DOHH2 (cell line): ENCODE results near the gene RFWD3.

Experiments used
- H3F3A ChIP-seq: fragments of 200-600 bp; sonication (generic), shearing (Covaris generic); 2 replicates; pipeline ENCODE4 v1.6.0; 2016; ENCODE audit warnings: antibody characterized with exemption, mild to moderate bottlenecking; ENCODE audit not compliant: control insufficient read depth, insufficient read depth
- H3K27ac ChIP-seq: fragments of 200-600 bp; sonication (generic); 2 replicates; pipeline ENCODE4 v1.5.1; 2014; ENCODE audit warnings: low read depth, mild to moderate bottlenecking, low read length, moderate library complexity
- H3K27me3 ChIP-seq: fragments of 200-600 bp; sonication (generic); 2 replicates; pipeline ENCODE4 v1.6.1; 2014; ENCODE audit warnings: mild to moderate bottlenecking, low read length, mixed read lengths; ENCODE audit not compliant: control insufficient read depth
- H3K36me3 ChIP-seq: fragments of 200-600 bp; sonication (generic); 2 replicates; pipeline ENCODE4 v1.6.1; 2014; ENCODE audit warnings: mild to moderate bottlenecking, low read length, moderate library complexity, mixed read lengths; ENCODE audit not compliant: control insufficient read depth
- H3K4me1 ChIP-seq: fragments of 200-600 bp; sonication (generic); 2 replicates; pipeline ENCODE4 v1.6.1; 2014; ENCODE audit warnings: mild to moderate bottlenecking, low read length, mixed read lengths; ENCODE audit not compliant: control insufficient read depth
- H3K4me2 ChIP-seq: fragments of 200-600 bp; sonication (generic); 2 replicates; pipeline ENCODE4 v1.6.0; 2014; ENCODE audit warnings: mild to moderate bottlenecking, low read length, moderate library complexity
- H3K4me3 ChIP-seq: fragments of 200-600 bp; sonication (generic); 2 replicates; pipeline ENCODE4 v1.5.1; 2014; ENCODE audit warnings: mild to moderate bottlenecking, low read length, mixed read lengths
- H3K79me2 ChIP-seq: fragments of 200-600 bp; sonication (generic); 2 replicates; pipeline ENCODE4 v1.6.1; 2014; ENCODE audit warnings: mild to moderate bottlenecking, low read length, mixed read lengths; ENCODE audit not compliant: control insufficient read depth
- H3K9me2 ChIP-seq: fragments of 200-600 bp; sonication (generic); replicated peaks from 2 replicates; pipeline ENCODE4 v1.6.1; 2014; ENCODE audit warnings: mild to moderate bottlenecking, low read length, mixed read lengths; ENCODE audit not compliant: control insufficient read depth
- H3K9me3 ChIP-seq: fragments of 200-600 bp; sonication (generic); 2 replicates; pipeline ENCODE4 v1.6.1; 2014; ENCODE audit warnings: antibody characterized with exemption, low read length, mixed read lengths; ENCODE audit not compliant: control insufficient read depth, insufficient read depth
- H4K20me1 ChIP-seq: fragments of 200-600 bp; sonication (generic); 2 replicates; pipeline ENCODE4 v1.6.0; 2014; ENCODE audit warnings: low read depth, mild to moderate bottlenecking, antibody characterized with exemption, low read length, moderate library complexity; ENCODE audit not compliant: control insufficient read depth, insufficient read depth
- EZH2phosphoT487 ChIP-seq: fragments of 200-600 bp; sonication (generic); IDR thresholded peaks from 2 replicates; pipeline ENCODE4 v1.6.1; 2017; ENCODE audit warnings: borderline replicate concordance, mild to moderate bottlenecking, antibody characterized with exemption, low read length, moderate library complexity, mixed read lengths
- TF ChIP-seq, protein P1 (sequence below): fragments of 200-600 bp; sonication (generic); IDR thresholded peaks from one replicate; pipeline ENCODE4 v1.5.1; 2014; ENCODE audit warnings: antibody characterized with exemption, mild to moderate bottlenecking, low read depth, low read length; ENCODE audit not compliant: poor library complexity, severe bottlenecking

Gene RFWD3

DNA sequence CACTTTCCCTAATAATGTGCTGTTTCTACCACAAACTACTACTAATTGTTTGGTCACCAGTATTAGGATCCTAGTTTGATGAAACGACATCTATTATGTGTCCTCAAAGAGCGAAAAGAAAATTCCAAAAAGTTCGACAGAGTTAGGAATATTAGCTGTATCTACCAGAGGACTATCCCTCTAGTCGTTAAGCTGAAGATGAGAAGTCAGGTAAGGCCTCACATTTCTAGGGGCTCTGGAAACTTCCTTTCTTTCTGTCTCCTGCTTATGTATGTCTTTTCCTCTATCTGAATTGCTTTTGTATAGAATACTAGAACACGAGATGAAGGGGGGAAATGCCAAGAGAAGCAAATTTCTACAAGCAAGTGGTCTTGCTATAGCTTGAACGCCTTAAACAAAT, 61.3 kb downstream of the RFWD3 start:
- no peak overlapping the region for H3K27ac ChIP-seq
- peaks cover 13% of the 10 kb centered on the region for H4K20me1 ChIP-seq
- H3K27me3 ChIP-seq = no peaks in the 10 kb centered on the region
- TF ChIP-seq, protein P1, sequence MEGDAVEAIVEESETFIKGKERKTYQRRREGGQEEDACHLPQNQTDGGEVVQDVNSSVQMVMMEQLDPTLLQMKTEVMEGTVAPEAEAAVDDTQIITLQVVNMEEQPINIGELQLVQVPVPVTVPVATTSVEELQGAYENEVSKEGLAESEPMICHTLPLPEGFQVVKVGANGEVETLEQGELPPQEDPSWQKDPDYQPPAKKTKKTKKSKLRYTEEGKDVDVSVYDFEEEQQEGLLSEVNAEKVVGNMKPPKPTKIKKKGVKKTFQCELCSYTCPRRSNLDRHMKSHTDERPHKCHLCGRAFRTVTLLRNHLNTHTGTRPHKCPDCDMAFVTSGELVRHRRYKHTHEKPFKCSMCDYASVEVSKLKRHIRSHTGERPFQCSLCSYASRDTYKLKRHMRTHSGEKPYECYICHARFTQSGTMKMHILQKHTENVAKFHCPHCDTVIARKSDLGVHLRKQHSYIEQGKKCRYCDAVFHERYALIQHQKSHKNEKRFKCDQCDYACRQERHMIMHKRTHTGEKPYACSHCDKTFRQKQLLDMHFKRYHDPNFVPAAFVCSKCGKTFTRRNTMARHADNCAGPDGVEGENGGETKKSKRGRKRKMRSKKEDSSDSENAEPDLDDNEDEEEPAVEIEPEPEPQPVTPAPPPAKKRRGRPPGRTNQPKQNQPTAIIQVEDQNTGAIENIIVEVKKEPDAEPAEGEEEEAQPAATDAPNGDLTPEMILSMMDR = no peak
- TF ChIP-seq EZH2phosphoT487 = no peak
- H3K4me3 ChIP-seq = peak overlapping the region; percentile 96
- no peaks in the 10 kb centered on the region for H3F3A ChIP-seq
- peaks cover 65% of the 10 kb centered on the region for H3K79me2 ChIP-seq
- no peaks in the 10 kb centered on the region for H3K9me2 ChIP-seq
- H3K36me3 ChIP-seq = peaks cover 6% of the 10 kb centered on the region; the same call in 1 of the 2 replicates
- H3K4me1 ChIP-seq = peaks cover 23% of the 10 kb centered on the region
- no peaks in the 10 kb centered on the region for H3K9me3 ChIP-seq
- peak overlapping the region; percentile 83 for H3K4me2 ChIP-seq

DNA sequence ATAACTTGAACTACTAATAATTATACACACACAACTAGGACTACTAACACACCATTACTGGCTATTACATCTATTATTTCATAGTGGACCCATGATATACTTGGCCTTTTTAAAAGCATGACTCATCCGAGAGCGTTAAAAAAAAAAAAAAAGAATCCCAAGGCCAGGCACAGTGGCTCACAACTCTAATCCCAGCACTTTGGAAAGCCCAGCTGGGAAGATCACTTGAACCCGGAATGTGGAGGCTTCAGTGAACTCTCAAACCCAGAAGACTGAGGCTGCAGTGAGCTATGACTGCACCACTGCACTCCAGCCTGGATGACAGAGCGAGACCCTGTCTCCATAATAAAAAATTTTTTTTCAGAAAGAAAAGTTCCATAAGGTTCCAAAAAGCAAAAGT, 62.8 kb downstream of the RFWD3 start:
- Histone ChIP-seq H3K9me2 (no peaks in the 10 kb centered on the region), H3K27me3 (no peaks in the 10 kb centered on the region), H3K4me3 (no peak overlapping the region), H3K79me2 (peaks cover 78% of the 10 kb centered on the region), H4K20me1 (peaks cover 13% of the 10 kb centered on the region), H3K27ac (no peak overlapping the region), H3F3A (no peaks in the 10 kb centered on the region), H3K4me1 (peaks cover 23% of the 10 kb centered on the region), H3K9me3 (no peaks in the 10 kb centered on the region), H3K36me3 (peaks cover 6% of the 10 kb centered on the region; the same call in 1 of the 2 replicates), H3K4me2 (0 out of 2 replicates have a peak overlapping the region, but pooled peaks have one; percentile 83)
- TF ChIP-seq EZH2phosphoT487 = no peak

DNA sequence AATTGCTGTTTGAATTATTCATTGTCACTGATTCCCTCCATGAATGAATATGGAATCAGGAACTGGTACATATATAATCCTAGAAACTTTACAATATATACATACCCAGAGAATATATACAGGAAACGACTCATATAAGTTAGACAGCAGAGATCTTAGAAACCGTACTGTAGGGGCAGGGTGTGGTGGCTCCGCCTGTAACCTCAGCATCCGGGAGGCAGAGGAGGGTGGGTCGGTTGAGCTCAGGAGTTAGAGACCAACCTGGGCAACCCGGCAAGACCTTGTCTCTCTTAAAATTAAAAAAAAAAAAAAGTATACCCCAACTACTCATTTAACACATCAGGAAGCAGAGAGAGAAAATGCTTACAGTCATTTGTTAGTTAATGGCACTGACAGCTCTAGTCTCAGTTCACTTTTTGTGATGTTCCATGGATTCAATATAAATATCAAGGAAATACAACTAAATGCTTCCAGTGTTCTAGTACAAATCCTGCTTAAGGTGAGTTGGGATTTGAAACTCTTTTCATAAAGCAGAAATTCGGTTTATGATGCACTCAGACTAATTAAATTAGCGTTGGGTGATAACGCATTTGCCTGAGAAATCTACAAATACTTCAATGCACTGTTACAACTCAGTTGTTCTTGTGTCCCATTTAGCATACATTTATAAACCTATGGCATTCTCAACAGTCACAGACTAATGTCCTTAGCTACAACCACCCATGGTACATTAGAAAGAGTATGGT, 65.4 kb downstream of the RFWD3 start:
- Histone ChIP-seq H3K9me3 (no peaks in the 10 kb centered on the region), H3K27ac (no peak overlapping the region), H3K79me2 (peaks cover 90% of the 10 kb centered on the region), H3F3A (no peaks in the 10 kb centered on the region), H3K27me3 (no peaks in the 10 kb centered on the region), H3K4me1 (peaks cover 17% of the 10 kb centered on the region), H3K9me2 (no peaks in the 10 kb centered on the region), H4K20me1 (peaks cover 18% of the 10 kb centered on the region), H3K4me2 (no peak overlapping the region), H3K4me3 (no peak overlapping the region), H3K36me3 (peaks cover 5% of the 10 kb centered on the region)
- no peak for TF ChIP-seq EZH2phosphoT487
- TF ChIP-seq, protein P1 = no peak

DNA sequence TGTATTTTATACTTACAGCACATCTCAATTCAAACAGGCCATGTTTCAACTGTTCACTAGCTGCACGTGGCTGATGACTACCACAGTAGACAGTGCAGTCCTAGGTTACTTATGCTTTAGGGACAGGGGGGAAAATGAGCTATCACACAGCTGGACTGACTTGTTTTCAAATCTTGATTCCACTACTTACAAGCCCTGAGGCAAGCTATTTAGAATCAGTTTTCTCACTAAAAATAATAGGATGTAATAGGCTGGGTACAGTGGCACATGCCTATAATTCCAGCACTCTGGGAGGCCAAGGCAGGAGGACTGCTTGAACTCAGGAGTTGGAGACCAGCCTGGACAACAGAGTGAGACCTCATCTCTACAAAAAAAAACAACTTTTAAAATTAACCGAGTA, 70.1 kb downstream of the RFWD3 start:
- Histone ChIP-seq H3K4me3 (no peak overlapping the region), H4K20me1 (peaks cover 12% of the 10 kb centered on the region), H3K36me3 (peaks cover 3% of the 10 kb centered on the region; the same call in 1 of the 2 replicates), H3K27ac (no peak overlapping the region), H3K4me2 (no peak overlapping the region), H3F3A (no peaks in the 10 kb centered on the region), H3K27me3 (no peaks in the 10 kb centered on the region), H3K9me2 (no peaks in the 10 kb centered on the region), H3K9me3 (no peaks in the 10 kb centered on the region), H3K4me1 (0 out of 2 replicates have a peak, but pooled peaks cover 2% of the 10 kb centered on the region), H3K79me2 (peaks cover 78% of the 10 kb centered on the region)
- TF ChIP-seq, protein P1 = no peak
- TF ChIP-seq EZH2phosphoT487 = no peak
